Calu3 (cell line): Measurements from ENCODE around the gene MYL12B. TPM values are rescaled to one million over a fixed set of nuclear protein-coding genes. Genes with fewer than 3 reads are reported as not detected.
A peak's percentile ranks its signal among the peaks of the same experiment; 100 is the strongest.

ENCODE experiments used
- BruUV-seq: library from RNA; stranded (reverse); fragments of 400-500 nt; replicated peaks from 2 replicates; lab custom pipeline; 2021; lab: Mats Ljungman, UMichigan
- CTCF ChIA-PET: fragments of 300-600 bp; sonication (Branson Sonifier 250); formaldehyde crosslinking; loops from one replicate; lab custom pipeline; 2022; ENCODE audit warnings: antibody characterized with exemption; lab: Charles Lee
- DNase-seq: peaks from one replicate; pipeline ENCODE4 v3.0.0; 2022
- H3K27ac Mint-ChIP-seq: one replicate; pipeline ENCODE4 v1.8.0; 2022; ENCODE audit warnings: mixed read lengths; ENCODE audit not compliant: unreplicated experiment
- H3K27me3 Mint-ChIP-seq: one replicate; pipeline ENCODE4 v1.8.0; 2022; ENCODE audit warnings: mixed read lengths; ENCODE audit not compliant: unreplicated experiment
- H3K36me3 Mint-ChIP-seq: one replicate; pipeline ENCODE4 v1.8.0; 2022; ENCODE audit warnings: mild to moderate bottlenecking, moderate library complexity, mixed read lengths; ENCODE audit not compliant: insufficient read depth, unreplicated experiment
- H3K4me1 Mint-ChIP-seq: one replicate; pipeline ENCODE4 v1.8.0; 2022; ENCODE audit warnings: mild to moderate bottlenecking, low read depth, mixed read lengths; ENCODE audit not compliant: unreplicated experiment
- H3K4me3 Mint-ChIP-seq: one replicate; pipeline ENCODE4 v1.8.0; 2022; ENCODE audit warnings: mild to moderate bottlenecking, low read depth, moderate library complexity, mixed read lengths; ENCODE audit not compliant: unreplicated experiment
- H3K9me3 Mint-ChIP-seq: one replicate; pipeline ENCODE4 v1.8.0; 2022; ENCODE audit warnings: low read depth, mixed read lengths; ENCODE audit not compliant: unreplicated experiment
- intact Hi-C: fragments of 100-400 bp; cut with micrococcal nuclease; formaldehyde crosslinking; loops from one replicate; pipeline ENCODE4 v1.10.0; 2022; ENCODE audit not compliant: unreplicated experiment
- total RNA-seq: library from RNA; stranded (reverse); gene quantifications from 2 replicates; pipeline ENCODE4 v1.2.3, GENCODE V29; 2022
- TF ChIP-seq, protein P1 (sequence below): fragments of 200-600 bp; IDR thresholded peaks from one replicate; pipeline ENCODE4 v1.8.0; 2022; ENCODE audit warnings: antibody characterized with exemption; ENCODE audit not compliant: unreplicated experiment

The MYL12B gene
- total RNA-seq, 1 experiment from 2014 or later: 523 TPM

DNA sequence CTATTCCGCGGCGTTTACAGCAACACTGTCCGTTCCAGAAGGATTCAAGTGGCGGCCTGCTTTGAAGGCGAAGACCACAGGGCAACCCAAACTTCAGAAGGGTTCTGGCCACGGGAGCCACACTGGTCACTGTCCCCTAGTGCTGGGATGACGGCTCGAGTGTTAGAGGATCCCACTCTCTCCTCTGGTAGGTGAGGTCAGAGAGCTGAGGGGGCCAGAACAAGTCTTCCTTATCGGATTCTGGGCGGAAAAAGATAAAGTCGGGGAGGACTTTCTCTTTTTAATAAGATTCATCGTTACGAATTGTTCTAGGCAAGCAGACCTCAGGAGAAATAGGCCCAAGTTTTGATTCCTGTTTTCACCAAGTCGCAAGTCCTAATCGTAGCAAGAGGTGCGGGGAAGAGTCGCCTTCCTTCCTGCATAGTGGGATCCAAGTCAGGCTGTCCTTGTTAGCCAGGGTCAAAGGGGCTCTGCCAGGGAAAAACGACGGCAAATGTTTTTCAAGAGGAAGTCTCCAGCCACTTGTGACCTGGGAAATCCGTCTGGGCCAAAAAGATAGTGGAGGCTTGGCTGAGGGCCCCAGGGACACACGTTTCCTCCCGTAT is 15.2 kb upstream of the MYL12B start:
- peaks cover 59% of the 10 kb centered on the region for H3K36me3 Mint-ChIP-seq
- DNase-seq: no peak
- intact Hi-C loops: loop anchor here (1.0 to 10.0 kb wide), 8 partner anchors 34 to 309 kb away; no protein-coding TSS in a partner anchor
- H3K27me3 Mint-ChIP-seq: no peaks in the 10 kb centered on the region
- no peaks in the 10 kb centered on the region for H3K9me3 Mint-ChIP-seq
- H3K27ac Mint-ChIP-seq: peak overlapping the region; percentile 83
- TSS peak; percentile 78 for BruUV-seq
- H3K4me3 Mint-ChIP-seq: peak overlapping the region; percentile 79
- CTCF ChIA-PET: interaction anchor here (0.6 to 3.0 kb wide), 23 partner anchors 13 to 481 kb away, joined by 3 to 20 read pairs (median 4); no protein-coding TSS in a partner anchor
- TF ChIP-seq, protein P1, sequence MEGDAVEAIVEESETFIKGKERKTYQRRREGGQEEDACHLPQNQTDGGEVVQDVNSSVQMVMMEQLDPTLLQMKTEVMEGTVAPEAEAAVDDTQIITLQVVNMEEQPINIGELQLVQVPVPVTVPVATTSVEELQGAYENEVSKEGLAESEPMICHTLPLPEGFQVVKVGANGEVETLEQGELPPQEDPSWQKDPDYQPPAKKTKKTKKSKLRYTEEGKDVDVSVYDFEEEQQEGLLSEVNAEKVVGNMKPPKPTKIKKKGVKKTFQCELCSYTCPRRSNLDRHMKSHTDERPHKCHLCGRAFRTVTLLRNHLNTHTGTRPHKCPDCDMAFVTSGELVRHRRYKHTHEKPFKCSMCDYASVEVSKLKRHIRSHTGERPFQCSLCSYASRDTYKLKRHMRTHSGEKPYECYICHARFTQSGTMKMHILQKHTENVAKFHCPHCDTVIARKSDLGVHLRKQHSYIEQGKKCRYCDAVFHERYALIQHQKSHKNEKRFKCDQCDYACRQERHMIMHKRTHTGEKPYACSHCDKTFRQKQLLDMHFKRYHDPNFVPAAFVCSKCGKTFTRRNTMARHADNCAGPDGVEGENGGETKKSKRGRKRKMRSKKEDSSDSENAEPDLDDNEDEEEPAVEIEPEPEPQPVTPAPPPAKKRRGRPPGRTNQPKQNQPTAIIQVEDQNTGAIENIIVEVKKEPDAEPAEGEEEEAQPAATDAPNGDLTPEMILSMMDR: no peak
- peaks cover 33% of the 10 kb centered on the region for H3K4me1 Mint-ChIP-seq

DNA sequence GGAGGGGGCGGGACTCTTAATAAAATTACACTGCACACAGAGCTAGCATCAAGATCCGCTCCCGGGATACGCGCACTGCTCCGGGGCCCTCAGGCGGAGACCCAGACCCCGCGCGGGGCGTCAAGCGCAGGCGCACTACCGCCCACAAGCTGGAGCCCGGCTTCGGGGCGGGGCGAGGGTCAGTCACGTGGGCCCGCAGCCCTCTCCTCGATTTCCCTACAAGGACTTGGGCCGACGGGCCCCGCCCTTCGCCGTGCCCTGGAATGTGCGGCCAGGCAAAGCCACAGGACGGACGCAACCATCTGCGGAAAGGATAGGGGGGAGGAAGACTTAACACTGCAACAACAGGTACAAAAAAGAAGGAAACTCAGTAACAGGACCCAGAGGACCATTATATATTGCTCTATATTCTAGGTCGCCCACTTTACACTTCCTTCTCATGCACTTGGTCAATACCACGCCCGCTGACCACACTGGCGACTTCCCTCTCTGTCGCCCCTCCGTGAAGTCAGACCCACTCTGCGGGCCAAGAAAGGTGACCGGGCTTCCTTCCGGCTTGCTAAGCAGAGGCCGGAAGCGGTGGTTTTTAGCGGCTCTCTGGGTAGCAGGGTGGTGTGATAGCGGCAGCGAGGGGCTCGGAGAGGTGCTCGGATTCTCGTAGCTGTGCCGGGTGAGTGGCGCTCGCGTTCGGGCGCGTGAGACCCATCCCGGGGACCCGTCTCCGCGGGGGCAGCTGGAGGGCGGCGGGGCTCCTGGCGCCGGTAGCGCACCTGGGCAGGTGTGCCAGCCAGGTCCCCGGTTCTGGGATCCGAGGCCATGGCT is 14.5 kb upstream of the MYL12B start, which contains the start of gene MYL12A:
MYL12A (plus strand) TSS at position 562 of the 822 bp plus-strand sequence. CDS start 5,447 bp downstream, outside the sequence.
- peak within 1 kb of the TSS; percentile 83 for H3K27ac Mint-ChIP-seq
- BruUV-seq: no TSS peak
- DNase-seq: peak; percentile 99

DNA sequence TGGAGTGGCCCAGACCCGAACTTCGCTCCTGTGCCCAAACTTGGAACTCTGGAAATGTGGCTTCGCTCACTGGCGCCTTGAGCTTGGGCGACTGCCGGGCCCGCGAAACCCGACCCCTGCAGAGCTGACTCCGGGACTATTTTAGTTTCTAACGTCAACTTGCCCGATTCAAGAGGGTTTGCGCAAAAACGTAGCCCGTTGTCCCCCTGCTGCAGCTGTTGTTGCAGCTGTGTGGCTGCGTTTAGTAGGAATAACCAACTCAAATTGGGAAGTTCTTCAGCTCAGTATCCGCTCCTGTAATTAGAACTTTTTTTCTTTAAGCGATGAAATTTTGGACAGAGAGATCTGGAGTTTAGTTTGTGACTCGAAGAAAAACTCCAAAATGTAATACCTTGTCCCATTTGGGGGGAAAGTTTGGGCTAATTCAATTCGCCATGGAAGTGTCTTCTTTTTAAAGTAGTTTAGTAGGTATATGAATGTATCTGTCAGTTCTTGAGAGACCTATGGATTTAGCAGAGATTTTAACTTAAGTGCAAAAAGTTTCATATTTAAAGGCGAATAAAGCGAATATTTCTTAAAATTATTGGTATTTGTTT is 13.8 kb upstream of the MYL12B start:
- peak overlapping the region; percentile 83 for H3K27ac Mint-ChIP-seq
- intact Hi-C loops: loop anchor here (5.0 to 10.0 kb wide), 7 partner anchors 36 to 311 kb away; no protein-coding TSS in a partner anchor
- H3K36me3 Mint-ChIP-seq: peaks cover 68% of the 10 kb centered on the region
- H3K4me1 Mint-ChIP-seq: peaks cover 38% of the 10 kb centered on the region
- no peaks in the 10 kb centered on the region for H3K9me3 Mint-ChIP-seq
- no TSS peak for BruUV-seq
- DNase-seq: no peak
- H3K27me3 Mint-ChIP-seq: no peaks in the 10 kb centered on the region
- TF ChIP-seq, protein P1: no peak
- CTCF ChIA-PET: interaction anchor here (1.0 to 2.3 kb wide), 5 partner anchors 9 to 204 kb away, joined by 3 to 13 read pairs (median 4); no protein-coding TSS in a partner anchor
- H3K4me3 Mint-ChIP-seq: peak overlapping the region; percentile 79

More for the DNA sequence above, 14.5 kb upstream of the MYL12B start, which contains the start of gene MYL12A:
- Mint-ChIP-seq H3K4me3 (peak within 1 kb of the TSS; percentile 79), H3K36me3 (peaks cover 62% of the 10 kb centered on the region), H3K4me1 (peaks cover 38% of the 10 kb centered on the region), H3K27me3 (no peaks in the 10 kb centered on the region), H3K9me3 (no peaks in the 10 kb centered on the region)
- TF ChIP-seq, protein P1: no peak
- intact Hi-C loops: loop anchor here (5.0 to 10.0 kb wide), 7 partner anchors 35 to 310 kb away; no protein-coding TSS in a partner anchor
- CTCF ChIA-PET: interaction anchor here (0.7 to 3.0 kb wide), 10 partner anchors 10 to 481 kb away, joined by 3 to 20 read pairs (median 4); no protein-coding TSS in a partner anchor
